Uterus (tissue), 2 donors: ENCODE data around the gene PRDM10.

ENCODE experiments used
- POLR2A ChIP-seq, 2 donors: fragments of 450-650 bp; IDR thresholded peaks; one replicate each; pipeline ENCODE4 v1.6.1; 2016; ENCODE audit warnings: antibody characterized with exemption in 2 of 2, mild to moderate bottlenecking in 1 of 2, moderate library complexity in 1 of 2
- TF ChIP-seq, protein P1 (sequence below), 4 experiments: fragments of 200-600 bp in 2 of 4; fragments of 450-650 bp in 2 of 4; sonication (generic) in 2 of 4; IDR thresholded peaks; one replicate each; pipeline ENCODE4 v1.5.1; 2016 to 2019; ENCODE audit warnings: antibody characterized with exemption in 4 of 4, mild to moderate bottlenecking in 2 of 4, moderate library complexity in 1 of 4

- TF ChIP-seq, protein P1, sequence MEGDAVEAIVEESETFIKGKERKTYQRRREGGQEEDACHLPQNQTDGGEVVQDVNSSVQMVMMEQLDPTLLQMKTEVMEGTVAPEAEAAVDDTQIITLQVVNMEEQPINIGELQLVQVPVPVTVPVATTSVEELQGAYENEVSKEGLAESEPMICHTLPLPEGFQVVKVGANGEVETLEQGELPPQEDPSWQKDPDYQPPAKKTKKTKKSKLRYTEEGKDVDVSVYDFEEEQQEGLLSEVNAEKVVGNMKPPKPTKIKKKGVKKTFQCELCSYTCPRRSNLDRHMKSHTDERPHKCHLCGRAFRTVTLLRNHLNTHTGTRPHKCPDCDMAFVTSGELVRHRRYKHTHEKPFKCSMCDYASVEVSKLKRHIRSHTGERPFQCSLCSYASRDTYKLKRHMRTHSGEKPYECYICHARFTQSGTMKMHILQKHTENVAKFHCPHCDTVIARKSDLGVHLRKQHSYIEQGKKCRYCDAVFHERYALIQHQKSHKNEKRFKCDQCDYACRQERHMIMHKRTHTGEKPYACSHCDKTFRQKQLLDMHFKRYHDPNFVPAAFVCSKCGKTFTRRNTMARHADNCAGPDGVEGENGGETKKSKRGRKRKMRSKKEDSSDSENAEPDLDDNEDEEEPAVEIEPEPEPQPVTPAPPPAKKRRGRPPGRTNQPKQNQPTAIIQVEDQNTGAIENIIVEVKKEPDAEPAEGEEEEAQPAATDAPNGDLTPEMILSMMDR (IDR thresholded peaks at IDR 0.05): no peak
- TF ChIP-seq POLR2A (IDR thresholded peaks at IDR 0.05): no peak
These were observed 52.2 kb downstream of the PRDM10 start for GRCh38 chr11:129950101-129951091.
